ENCODE data around the gene CCR5AS.
A peak's percentile ranks its signal among the peaks of the same experiment; 100 is the strongest.
"Not testable (repeated sequence)": the region's sequence is repeated elsewhere in the genome, so short reads cannot be mapped to it uniquely, and the experiment has no call there.

CCR5AS gene

GRCh38 chr3:46427916-46428833 is 21.3 kb upstream of the CCR5AS start:
- no peak for DNase-seq

- DNase-seq: not testable (repeated sequence)
Observed at GRCh38 chr3:46427404-46427803, 20.5 kb upstream of the CCR5AS start.

- DNase-seq: not testable (repeated sequence)
Observed at GRCh38 chr3:46426476-46426875, 19.6 kb upstream of the CCR5AS start.

- no peak for DNase-seq
Observed at GRCh38 chr3:46423588-46423987, 16.7 kb upstream of the CCR5AS start.

- DNase-seq: no peak
Observed at GRCh38 chr3:46422617-46423016, 15.8 kb upstream of the CCR5AS start.

- no peak for DNase-seq
Observed at GRCh38 chr3:46420931-46421330, 14.1 kb upstream of the CCR5AS start.

- DNase-seq: no peak
Observed at GRCh38 chr3:46419816-46420215, 12.9 kb upstream of the CCR5AS start.

- DNase-seq: no peak
Observed at GRCh38 chr3:46417841-46418611, 11.2 kb upstream of the CCR5AS start.

GRCh38 chr3:46416811-46417510 is 10.1 kb upstream of the CCR5AS start:
- no peak for DNase-seq

GRCh38 chr3:46416125-46416810 is 9.4 kb upstream of the CCR5AS start:
- DNase-seq: no peak

GRCh38 chr3:46414739-46415138 is 7.9 kb upstream of the CCR5AS start:
- DNase-seq: no peak

GRCh38 chr3:46413951-46414350 is 7.1 kb upstream of the CCR5AS start:
- DNase-seq: no peak

- DNase-seq: no peak
Observed at GRCh38 chr3:46412786-46413298, 6.0 kb upstream of the CCR5AS start.

GRCh38 chr3:46411271-46411670 is 4.4 kb upstream of the CCR5AS start:
- DNase-seq: no peak

- no peak for DNase-seq
Observed at GRCh38 chr3:46410669-46411068, 3.8 kb upstream of the CCR5AS start.

GRCh38 chr3:46409739-46410489 is 3.0 kb upstream of the CCR5AS start:
- no peak for DNase-seq

- DNase-seq: no peak
Observed at GRCh38 chr3:46408853-46409252, 2.0 kb upstream of the CCR5AS start.

GRCh38 chr3:46407970-46408369 is 1.1 kb upstream of the CCR5AS start:
- no peak for DNase-seq

- peak; percentile 22 for DNase-seq
Observed at GRCh38 chr3:46406443-46406787, 451 bp downstream of the CCR5AS start.

- DNase-seq: no peak
Observed at GRCh38 chr3:46405301-46406019, 1.4 kb downstream of the CCR5AS start.

GRCh38 chr3:46402902-46403301 is 4.0 kb downstream of the CCR5AS start:
- DNase-seq: not testable (repeated sequence)
